ENCODE measurements around the gene EMP3. TPM values are rescaled to one million over a fixed set of nuclear protein-coding genes. Genes with fewer than 3 reads are reported as not detected.

EMP3 gene
- total and polyA plus RNA-seq, 9 of the 15 experiments (the other 6 are each of a cell fraction or from before 2014, with no cell fraction given), result 123 to 386 (median 296) TPM

GRCh38 chr19:48332662-48333466 lies 7.5 kb downstream of the EMP3 start (continued):
- TF ChIP-seq, protein P1, sequence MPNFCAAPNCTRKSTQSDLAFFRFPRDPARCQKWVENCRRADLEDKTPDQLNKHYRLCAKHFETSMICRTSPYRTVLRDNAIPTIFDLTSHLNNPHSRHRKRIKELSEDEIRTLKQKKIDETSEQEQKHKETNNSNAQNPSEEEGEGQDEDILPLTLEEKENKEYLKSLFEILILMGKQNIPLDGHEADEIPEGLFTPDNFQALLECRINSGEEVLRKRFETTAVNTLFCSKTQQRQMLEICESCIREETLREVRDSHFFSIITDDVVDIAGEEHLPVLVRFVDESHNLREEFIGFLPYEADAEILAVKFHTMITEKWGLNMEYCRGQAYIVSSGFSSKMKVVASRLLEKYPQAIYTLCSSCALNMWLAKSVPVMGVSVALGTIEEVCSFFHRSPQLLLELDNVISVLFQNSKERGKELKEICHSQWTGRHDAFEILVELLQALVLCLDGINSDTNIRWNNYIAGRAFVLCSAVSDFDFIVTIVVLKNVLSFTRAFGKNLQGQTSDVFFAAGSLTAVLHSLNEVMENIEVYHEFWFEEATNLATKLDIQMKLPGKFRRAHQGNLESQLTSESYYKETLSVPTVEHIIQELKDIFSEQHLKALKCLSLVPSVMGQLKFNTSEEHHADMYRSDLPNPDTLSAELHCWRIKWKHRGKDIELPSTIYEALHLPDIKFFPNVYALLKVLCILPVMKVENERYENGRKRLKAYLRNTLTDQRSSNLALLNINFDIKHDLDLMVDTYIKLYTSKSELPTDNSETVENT (CRISPR knock-in tag; IDR thresholded peaks at IDR 0.05), result peak; percentile 86; the same call in 1 of the 2 replicates
- TF ChIP-seq CSDE1 (IDR thresholded peaks at IDR 0.05), result no peak
- TF ChIP-seq LEF1 (IDR thresholded peaks at IDR 0.05), result peak; percentile 63
- TF ChIP-seq EGR1 (conservative IDR thresholded peaks at IDR 0.05), result peak; percentile 79
- TF ChIP-seq PHF8 (IDR thresholded peaks at IDR 0.05; ENCODE audit: borderline replicate concordance, low read length), result peak; percentile 70; the same call in 1 of the 2 replicates
- TF ChIP-seq KLF16 (IDR thresholded peaks at IDR 0.05), result no peak
- TF ChIP-seq POLR2A (conservative IDR thresholded peaks at IDR 0.05), result peak; percentile 67
- no peak for TF ChIP-seq FOXJ3 (CRISPR knock-in tag; IDR thresholded peaks at IDR 0.05)
- no peak for TF ChIP-seq HSF4 (CRISPR knock-in tag; IDR thresholded peaks at IDR 0.05; ENCODE audit: borderline replicate concordance)
- no peak for TF ChIP-seq U2AF2 (optimal IDR thresholded peaks at IDR 0.05; ENCODE audit: low read depth, low read length)
- TF ChIP-seq NR2F6 (CRISPR knock-in tag; IDR thresholded peaks at IDR 0.05), result no peak
- TF ChIP-seq EWSR1 (IDR thresholded peaks at IDR 0.05; ENCODE audit: borderline replicate concordance, low read depth, partially characterized antibody), result no peak
- no peak for TF ChIP-seq HOXB6 (CRISPR knock-in tag; IDR thresholded peaks at IDR 0.05; ENCODE audit: borderline replicate concordance)
- TF ChIP-seq SMAD3 (CRISPR knock-in tag; conservative IDR thresholded peaks at IDR 0.05), result no peak
- TF ChIP-seq, protein P2, sequence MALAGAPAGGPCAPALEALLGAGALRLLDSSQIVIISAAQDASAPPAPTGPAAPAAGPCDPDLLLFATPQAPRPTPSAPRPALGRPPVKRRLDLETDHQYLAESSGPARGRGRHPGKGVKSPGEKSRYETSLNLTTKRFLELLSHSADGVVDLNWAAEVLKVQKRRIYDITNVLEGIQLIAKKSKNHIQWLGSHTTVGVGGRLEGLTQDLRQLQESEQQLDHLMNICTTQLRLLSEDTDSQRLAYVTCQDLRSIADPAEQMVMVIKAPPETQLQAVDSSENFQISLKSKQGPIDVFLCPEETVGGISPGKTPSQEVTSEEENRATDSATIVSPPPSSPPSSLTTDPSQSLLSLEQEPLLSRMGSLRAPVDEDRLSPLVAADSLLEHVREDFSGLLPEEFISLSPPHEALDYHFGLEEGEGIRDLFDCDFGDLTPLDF (CRISPR knock-in tag; IDR thresholded peaks at IDR 0.05), result peak; percentile 63; the same call in 1 of the 2 replicates
- TF ChIP-seq ZBTB9 (CRISPR knock-in tag; IDR thresholded peaks at IDR 0.05), result no peak
- TF ChIP-seq, protein P3, sequence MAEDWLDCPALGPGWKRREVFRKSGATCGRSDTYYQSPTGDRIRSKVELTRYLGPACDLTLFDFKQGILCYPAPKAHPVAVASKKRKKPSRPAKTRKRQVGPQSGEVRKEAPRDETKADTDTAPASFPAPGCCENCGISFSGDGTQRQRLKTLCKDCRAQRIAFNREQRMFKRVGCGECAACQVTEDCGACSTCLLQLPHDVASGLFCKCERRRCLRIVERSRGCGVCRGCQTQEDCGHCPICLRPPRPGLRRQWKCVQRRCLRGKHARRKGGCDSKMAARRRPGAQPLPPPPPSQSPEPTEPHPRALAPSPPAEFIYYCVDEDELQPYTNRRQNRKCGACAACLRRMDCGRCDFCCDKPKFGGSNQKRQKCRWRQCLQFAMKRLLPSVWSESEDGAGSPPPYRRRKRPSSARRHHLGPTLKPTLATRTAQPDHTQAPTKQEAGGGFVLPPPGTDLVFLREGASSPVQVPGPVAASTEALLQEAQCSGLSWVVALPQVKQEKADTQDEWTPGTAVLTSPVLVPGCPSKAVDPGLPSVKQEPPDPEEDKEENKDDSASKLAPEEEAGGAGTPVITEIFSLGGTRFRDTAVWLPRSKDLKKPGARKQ (CRISPR knock-in tag; IDR thresholded peaks at IDR 0.05), result no peak
- TF ChIP-seq, protein P4, sequence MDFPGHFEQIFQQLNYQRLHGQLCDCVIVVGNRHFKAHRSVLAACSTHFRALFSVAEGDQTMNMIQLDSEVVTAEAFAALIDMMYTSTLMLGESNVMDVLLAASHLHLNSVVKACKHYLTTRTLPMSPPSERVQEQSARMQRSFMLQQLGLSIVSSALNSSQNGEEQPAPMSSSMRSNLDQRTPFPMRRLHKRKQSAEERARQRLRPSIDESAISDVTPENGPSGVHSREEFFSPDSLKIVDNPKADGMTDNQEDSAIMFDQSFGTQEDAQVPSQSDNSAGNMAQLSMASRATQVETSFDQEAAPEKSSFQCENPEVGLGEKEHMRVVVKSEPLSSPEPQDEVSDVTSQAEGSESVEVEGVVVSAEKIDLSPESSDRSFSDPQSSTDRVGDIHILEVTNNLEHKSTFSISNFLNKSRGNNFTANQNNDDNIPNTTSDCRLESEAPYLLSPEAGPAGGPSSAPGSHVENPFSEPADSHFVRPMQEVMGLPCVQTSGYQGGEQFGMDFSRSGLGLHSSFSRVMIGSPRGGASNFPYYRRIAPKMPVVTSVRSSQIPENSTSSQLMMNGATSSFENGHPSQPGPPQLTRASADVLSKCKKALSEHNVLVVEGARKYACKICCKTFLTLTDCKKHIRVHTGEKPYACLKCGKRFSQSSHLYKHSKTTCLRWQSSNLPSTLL (IDR thresholded peaks at IDR 0.05), result no peak
- no peak for TF ChIP-seq TRIM24 (IDR thresholded peaks at IDR 0.05)
- TF ChIP-seq ESRRA (IDR thresholded peaks at IDR 0.05; ENCODE audit: borderline replicate concordance, low read depth), result peak; percentile 77

All from K562 (cell line).